HCT116 (cell line): Measurements from ENCODE around the gene PTS. TPM values are rescaled to one million over a fixed set of nuclear protein-coding genes. Genes with fewer than 3 reads are reported as not detected.

ENCODE experiments used
- ATAC-seq: fragments of 200-7000 bp; cut with Tn5 transposase; 2 replicates; pipeline ENCODE4 v1.9.1; 2020; ENCODE audit warnings: mild to moderate bottlenecking, moderate library complexity
- BruUV-seq: library from RNA; stranded (reverse); fragments of 400-500 nt; replicated peaks from 2 replicates; lab custom pipeline; 2021; lab: Mats Ljungman, UMichigan
- CTCF ChIA-PET: fragments of 300-600 bp; sonication (Branson Sonifier 250); formaldehyde crosslinking; loops from one replicate; lab custom pipeline; 2021; ENCODE audit warnings: antibody characterized with exemption; lab: Charles Lee
- POLR2A ChIA-PET: fragments of 300-600, 350-600 bp; sonication (Branson Sonifier 250); formaldehyde crosslinking; loops from one replicate; lab custom pipeline; 2021; ENCODE audit warnings: antibody characterized with exemption; lab: Charles Lee
- RAD21 ChIA-PET, 2 experiments: fragments of 300-600 bp; sonication (Branson Sonifier 250); formaldehyde crosslinking; loops; one replicate each; lab custom pipeline; 2023; ENCODE audit warnings: low total read pairs in 2 of 2; ENCODE audit not compliant: uncharacterized antibody in 2 of 2, unreplicated experiment in 2 of 2, low non-redundant PET in 1 of 2; lab: Charles Lee
- DNase-seq: peaks from one replicate; pipeline ENCODE4 v3.0.0-alpha.2; 2010; ENCODE audit warnings: low read depth, low spot score
- H2AFZ ChIP-seq: fragments of 200-600 bp; shearing (Covaris generic), sonication (generic); 2 replicates; pipeline ENCODE4 v1.6.1; 2017; ENCODE audit warnings: low read depth, mixed run types, mixed read lengths, antibody characterized with exemption, low read length; ENCODE audit not compliant: poor library complexity, severe bottlenecking
- H3K27ac ChIP-seq: 2 replicates; pipeline ENCODE4 v1.5.1; 2012; ENCODE audit warnings: low read depth, low read length
- H3K27me3 ChIP-seq: fragments of 200-600 bp; sonication (generic); 2 replicates; pipeline ENCODE4 v1.6.1; 2016; ENCODE audit warnings: mixed run types, low read length, mixed read lengths; ENCODE audit not compliant: insufficient read depth
- H3K36me3 ChIP-seq, 2 experiments: fragments of 200-500 bp in 1 of 2; fragments of 200-600 bp in 1 of 2; sonication (Bioruptor generic) in 1 of 2; sonication (generic) in 1 of 2; 2 replicates each; pipeline versions ENCODE4 v1.5.1 to v1.6.1; 2014 to 2016; ENCODE audit warnings: low read length in 2 of 2, inconsistent platforms in 1 of 2, mixed read lengths in 1 of 2, mixed run types in 1 of 2; ENCODE audit not compliant: insufficient read depth in 2 of 2, control insufficient read depth in 1 of 2
- H3K4me1 ChIP-seq, 2 experiments: fragments of 200-600 bp in 1 of 2; sonication (generic) in 1 of 2; 2 replicates each; pipeline versions ENCODE4 v1.5.1 to v1.6.1; 2012 to 2017; ENCODE audit warnings: low read length in 2 of 2, inconsistent platforms in 1 of 2, mild to moderate bottlenecking in 1 of 2, mixed read lengths in 1 of 2, mixed run types in 1 of 2, moderate library complexity in 1 of 2; ENCODE audit not compliant: insufficient read depth in 2 of 2, control insufficient read depth in 1 of 2
- H3K4me2 ChIP-seq: fragments of 200-600 bp; sonication (generic); 2 replicates; pipeline ENCODE4 v1.6.1; 2017; ENCODE audit warnings: mixed run types, low read length, mixed read lengths
- H3K4me3 ChIP-seq, 2 experiments: fragments of 200-600 bp in 1 of 2; sonication (generic) in 1 of 2; replicated peaks in 1 of 2; 2 replicates each; pipeline ENCODE4 v1.5.1; 2011 to 2016; ENCODE audit warnings: low read length in 2 of 2, control low read depth in 1 of 2, low read depth in 1 of 2, mild to moderate bottlenecking in 1 of 2, mixed read lengths in 1 of 2, mixed run types in 1 of 2
- H3K79me2 ChIP-seq: fragments of 200-600 bp; sonication (generic); 2 replicates; pipeline ENCODE4 v1.6.1; 2017; ENCODE audit warnings: mild to moderate bottlenecking, mixed run types, low read length, moderate library complexity, mixed read lengths; ENCODE audit not compliant: insufficient read depth
- H3K9ac ChIP-seq: fragments of 200-600 bp; sonication (generic); 2 replicates; pipeline ENCODE4 v1.6.1; 2016; ENCODE audit warnings: low read length, mixed read lengths
- H3K9me2 ChIP-seq: fragments of 200-600 bp; sonication (generic), shearing (Covaris generic); 2 replicates; pipeline ENCODE4 v1.6.1; 2017; ENCODE audit warnings: mixed run types, mild to moderate bottlenecking, moderate library complexity; ENCODE audit not compliant: insufficient read depth
- H3K9me3 ChIP-seq, 2 experiments: fragments of 200-500 bp in 1 of 2; fragments of 200-600 bp in 1 of 2; sonication (Bioruptor generic) in 1 of 2; sonication (generic) in 1 of 2; 2 replicates each; pipeline ENCODE4 v1.6.1; 2014 to 2017; ENCODE audit warnings: low read length in 2 of 2, mixed read lengths in 2 of 2, inconsistent platforms in 1 of 2, low read depth in 1 of 2, mild to moderate bottlenecking in 1 of 2, mixed run types in 1 of 2, moderate library complexity in 1 of 2; ENCODE audit not compliant: control insufficient read depth in 1 of 2, insufficient read depth in 1 of 2
- H4K20me1 ChIP-seq: fragments of 200-600 bp; sonication (generic), shearing (Covaris generic); 2 replicates; pipeline ENCODE4 v1.6.1; 2017; ENCODE audit warnings: mixed run types, mild to moderate bottlenecking, moderate library complexity; ENCODE audit not compliant: insufficient read depth
- CEBPB ChIP-seq: IDR thresholded peaks from 2 replicates; pipeline ENCODE4 v1.6.1; 2012; ENCODE audit warnings: low read depth
- EGR1 ChIP-seq: IDR thresholded peaks from 2 replicates; pipeline ENCODE4 v1.6.1; 2012; ENCODE audit warnings: low read depth
- ELF1 ChIP-seq: IDR thresholded peaks from 2 replicates; pipeline ENCODE4 v1.6.1; 2012; ENCODE audit warnings: low read depth, borderline replicate concordance
- EZH2 ChIP-seq: fragments of 200-600 bp; sonication (generic); IDR thresholded peaks from 2 replicates; pipeline ENCODE4 v1.6.1; 2017; ENCODE audit warnings: antibody characterized with exemption, mixed run types
- EZH2phosphoT487 ChIP-seq: fragments of 200-600 bp; IDR thresholded peaks from 2 replicates; pipeline ENCODE4 v1.6.1; 2018; ENCODE audit warnings: antibody characterized with exemption, borderline replicate concordance
- FOSL1 ChIP-seq: IDR thresholded peaks from 2 replicates; pipeline ENCODE4 v1.6.1; 2012; ENCODE audit warnings: low read depth
- JUND ChIP-seq: IDR thresholded peaks from 2 replicates; pipeline ENCODE4 v1.6.1; 2012
- POLR2A ChIP-seq: IDR thresholded peaks from 2 replicates; pipeline ENCODE4 v1.7.0; 2011; ENCODE audit warnings: borderline replicate concordance; ENCODE audit not compliant: insufficient read depth, insufficient read length; ENCODE audit errors: extremely low read depth
- RAD21 ChIP-seq: IDR thresholded peaks from 2 replicates; pipeline ENCODE4 v1.6.1; 2012; ENCODE audit warnings: low read depth, mild to moderate bottlenecking
- SIN3A ChIP-seq: IDR thresholded peaks from 2 replicates; pipeline ENCODE4 v1.6.1; 2012; ENCODE audit warnings: low read depth
- SRF ChIP-seq: IDR thresholded peaks from 2 replicates; pipeline ENCODE4 v1.6.1; 2012; ENCODE audit warnings: low read depth
- YY1 ChIP-seq: IDR thresholded peaks from 2 replicates; pipeline ENCODE4 v1.6.1; 2011; ENCODE audit warnings: low read length, low read depth, moderate library complexity, mild to moderate bottlenecking; ENCODE audit not compliant: insufficient replicate concordance; ENCODE audit errors: extremely low read depth
- ZBTB33 ChIP-seq: IDR thresholded peaks from 2 replicates; pipeline ENCODE4 v1.6.1; 2011; ENCODE audit warnings: mild to moderate bottlenecking, low read length, moderate library complexity; ENCODE audit not compliant: insufficient replicate concordance; ENCODE audit errors: extremely low read depth
- ZFX ChIP-seq: fragments of 450-650 bp; IDR thresholded peaks from 2 replicates; pipeline ENCODE4 v1.6.1; 2017
- ZNF274 ChIP-seq: fragments of 200-500 bp; sonication (Bioruptor generic); IDR thresholded peaks from 2 replicates; pipeline ENCODE4 v1.6.1; 2014; ENCODE audit warnings: mild to moderate bottlenecking, low read depth, low read length, inconsistent platforms
- intact Hi-C: fragments of 100-400 bp; cut with micrococcal nuclease; formaldehyde crosslinking; loops from 2 replicates; pipeline ENCODE4 v1.10.0; 2022
- total RNA-seq: library from RNA; stranded (reverse); gene quantifications from one replicate; pipeline ENCODE4 v1.2.1, GENCODE V29; 2021; ENCODE audit not compliant: unreplicated experiment
- TF ChIP-seq, protein P1 (sequence below), 3 experiments: fragments of 200-600 bp in 1 of 3; sonication (generic) in 1 of 3; IDR thresholded peaks in 2 of 3; conservative IDR thresholded peaks in 1 of 3; 2 replicates each; pipeline ENCODE4 v1.5.1; 2012 to 2017; ENCODE audit warnings: low read depth in 2 of 3, low read length in 2 of 3, antibody characterized with exemption in 1 of 3, borderline replicate concordance in 1 of 3, control low read depth in 1 of 3, mild to moderate bottlenecking in 1 of 3, mixed read lengths in 1 of 3, mixed run types in 1 of 3, moderate library complexity in 1 of 3; ENCODE audit not compliant: insufficient read depth in 1 of 3

The PTS gene
- total RNA-seq, 1 experiment from 2014 or later = 45.7 TPM

GRCh38 chr11:112178936-112179335, 47.3 kb upstream of the PTS start:
- no peak for DNase-seq
- Histone ChIP-seq H3K9ac (no peak overlapping the region), H3K9me3 (no peaks in the 10 kb centered on the region), H3K4me2 (no peak overlapping the region), H3K27me3 (no peaks in the 10 kb centered on the region), H3K27ac (no peak overlapping the region), H3K79me2 (no peaks in the 10 kb centered on the region), H3K4me1 (peaks cover 3 to 19% of the 10 kb centered on the region in 2 experiments; a peak in 3 of 4 replicates), H3K9me2 (no peaks in the 10 kb centered on the region), H3K4me3 (no peak overlapping the region), H4K20me1 (no peaks in the 10 kb centered on the region), H2AFZ (no peak overlapping the region), H3K36me3 (no peaks in the 10 kb centered on the region)
- TF ChIP-seq EZH2phosphoT487 = no peak
- no peak for TF ChIP-seq CEBPB
- no peak for TF ChIP-seq YY1
- TF ChIP-seq ELF1 = no peak
- TF ChIP-seq ZNF274 = no peak
- no peak for TF ChIP-seq JUND
- intact Hi-C loops = loop anchor here (5.0 kb wide), 1 partner anchor 247 kb away; no protein-coding TSS in a partner anchor
- no peak for ATAC-seq
- ChIA-PET POLR2A (no interaction called here), CTCF (no interaction called here), RAD21 (no interaction called here)
- no TSS peak for BruUV-seq

GRCh38 chr11:112179601-112180000, 46.6 kb upstream of the PTS start:
- no TSS peak for BruUV-seq
- H3K27me3 ChIP-seq = no peaks in the 10 kb centered on the region
- ChIA-PET RAD21 (no interaction called here), CTCF (no interaction called here), POLR2A (no interaction called here)
- H3K36me3 ChIP-seq = no peaks in the 10 kb centered on the region
- peaks cover 3 to 17% of the 10 kb centered on the region in 2 experiments; a peak in 3 of 4 replicates for H3K4me1 ChIP-seq
- H2AFZ ChIP-seq = no peak overlapping the region
- H3K79me2 ChIP-seq = no peaks in the 10 kb centered on the region
- no peak for ATAC-seq
- H3K9ac ChIP-seq = no peak overlapping the region
- no peak overlapping the region for H3K4me3 ChIP-seq
- intact Hi-C loops = loop anchor here (5.0 kb wide), 1 partner anchor 247 kb away; no protein-coding TSS in a partner anchor
- no peaks in the 10 kb centered on the region for H4K20me1 ChIP-seq
- H3K4me2 ChIP-seq = no peak overlapping the region
- H3K9me3 ChIP-seq = no peaks in the 10 kb centered on the region
- no peak overlapping the region for H3K27ac ChIP-seq
- no peak for DNase-seq
- H3K9me2 ChIP-seq = no peaks in the 10 kb centered on the region
- TF ChIP-seq FOSL1 (no peak), RAD21 (no peak), YY1 (no peak), SIN3A (no peak), ZNF274 (no peak), ZBTB33 (no peak), EGR1 (no peak), SRF (no peak), POLR2A (no peak), CEBPB (no peak), ZFX (no peak), EZH2 (no peak)
- TF ChIP-seq, protein P1, sequence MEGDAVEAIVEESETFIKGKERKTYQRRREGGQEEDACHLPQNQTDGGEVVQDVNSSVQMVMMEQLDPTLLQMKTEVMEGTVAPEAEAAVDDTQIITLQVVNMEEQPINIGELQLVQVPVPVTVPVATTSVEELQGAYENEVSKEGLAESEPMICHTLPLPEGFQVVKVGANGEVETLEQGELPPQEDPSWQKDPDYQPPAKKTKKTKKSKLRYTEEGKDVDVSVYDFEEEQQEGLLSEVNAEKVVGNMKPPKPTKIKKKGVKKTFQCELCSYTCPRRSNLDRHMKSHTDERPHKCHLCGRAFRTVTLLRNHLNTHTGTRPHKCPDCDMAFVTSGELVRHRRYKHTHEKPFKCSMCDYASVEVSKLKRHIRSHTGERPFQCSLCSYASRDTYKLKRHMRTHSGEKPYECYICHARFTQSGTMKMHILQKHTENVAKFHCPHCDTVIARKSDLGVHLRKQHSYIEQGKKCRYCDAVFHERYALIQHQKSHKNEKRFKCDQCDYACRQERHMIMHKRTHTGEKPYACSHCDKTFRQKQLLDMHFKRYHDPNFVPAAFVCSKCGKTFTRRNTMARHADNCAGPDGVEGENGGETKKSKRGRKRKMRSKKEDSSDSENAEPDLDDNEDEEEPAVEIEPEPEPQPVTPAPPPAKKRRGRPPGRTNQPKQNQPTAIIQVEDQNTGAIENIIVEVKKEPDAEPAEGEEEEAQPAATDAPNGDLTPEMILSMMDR (IDR thresholded peaks at IDR 0.05 in 2 of 3, conservative IDR thresholded peaks at IDR 0.05 in 1 of 3; ENCODE audit: borderline replicate concordance in 1 of 3, insufficient read depth in 1 of 3, low read depth in 2 of 3, low read length in 2 of 3) = no peak
- TF ChIP-seq, all 23 proteins: peak for 0
